ENCODE data around the gene DFFB. TPM values are rescaled to one million over a fixed set of nuclear protein-coding genes. Genes with fewer than 3 reads are reported as not detected.

Gene DFFB
- total and polyA plus RNA-seq, 9 of the 15 experiments (the other 6 are each of a cell fraction or from before 2014, with no cell fraction given), result 2.3 to 15.8 (median 11.5) TPM

DNA sequence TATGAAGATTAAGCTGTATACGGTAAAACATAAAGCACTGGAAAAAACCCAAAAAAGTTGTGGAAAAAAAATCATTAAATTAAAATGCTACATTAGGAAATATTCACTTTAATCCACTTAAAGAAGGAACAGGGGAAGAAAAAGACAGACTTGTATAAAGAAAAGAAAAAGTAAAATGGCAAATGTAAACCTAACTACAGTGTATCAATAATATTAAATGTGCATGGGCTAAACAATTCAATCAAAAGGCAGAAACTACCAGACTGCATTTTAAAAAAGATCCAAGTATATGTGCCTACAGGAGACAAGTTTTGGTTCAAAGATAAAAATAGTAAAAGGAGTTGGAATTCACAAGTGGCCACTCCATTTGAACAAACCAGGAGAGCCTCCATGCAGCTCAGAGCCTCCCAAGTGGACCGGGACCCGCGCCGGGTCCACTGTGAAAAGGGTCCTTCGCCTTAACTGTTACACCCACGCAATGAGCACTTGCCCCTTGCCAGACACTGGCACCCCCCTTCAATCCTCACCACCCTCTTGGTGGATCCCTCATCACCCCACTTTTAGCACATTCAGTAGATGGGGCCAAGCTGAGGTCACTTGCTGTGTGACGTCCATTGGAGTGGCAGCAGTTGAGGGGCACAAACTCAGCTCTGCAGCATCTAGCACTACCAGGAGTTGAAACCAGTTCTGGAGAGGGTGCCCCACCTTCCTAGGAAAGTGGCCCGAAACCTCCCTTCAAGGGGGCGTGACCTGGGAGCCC, 41.9 kb downstream of the DFFB start (continued):
- no peak for TF ChIP-seq TBL1XR1 (IDR thresholded peaks at IDR 0.05; ENCODE audit: low read length in 2 of 2)
- peak in 1 of 2 experiments; percentile 54; a peak in 1 of 4 replicates for TF ChIP-seq CSDE1 (IDR thresholded peaks at IDR 0.05)
- 0 out of 4 replicates have a peak, but pooled peaks of 1 of the 2 experiments have one; percentile 48 for TF ChIP-seq TRIM24 (IDR thresholded peaks at IDR 0.05)
- peak; percentile 100 for TF ChIP-seq ZNF507 (tag; conservative IDR thresholded peaks at IDR 0.05)
- 0 out of 2 replicates have a peak, but pooled peaks have one; percentile 17 for TF ChIP-seq SMC3 (conservative IDR thresholded peaks at IDR 0.05; ENCODE audit: insufficient read depth, low read depth, low read length)
- TF ChIP-seq SMARCA4 (IDR thresholded peaks at IDR 0.05), result 0 out of 2 replicates have a peak, but pooled peaks have one; percentile 14
- TF ChIP-seq EGR1 (conservative IDR thresholded peaks at IDR 0.05), result peak; percentile 11; the same call in 1 of the 2 replicates
- TF ChIP-seq GATAD2A (IDR thresholded peaks at IDR 0.05), result no peak
- TF ChIP-seq, protein P1, sequence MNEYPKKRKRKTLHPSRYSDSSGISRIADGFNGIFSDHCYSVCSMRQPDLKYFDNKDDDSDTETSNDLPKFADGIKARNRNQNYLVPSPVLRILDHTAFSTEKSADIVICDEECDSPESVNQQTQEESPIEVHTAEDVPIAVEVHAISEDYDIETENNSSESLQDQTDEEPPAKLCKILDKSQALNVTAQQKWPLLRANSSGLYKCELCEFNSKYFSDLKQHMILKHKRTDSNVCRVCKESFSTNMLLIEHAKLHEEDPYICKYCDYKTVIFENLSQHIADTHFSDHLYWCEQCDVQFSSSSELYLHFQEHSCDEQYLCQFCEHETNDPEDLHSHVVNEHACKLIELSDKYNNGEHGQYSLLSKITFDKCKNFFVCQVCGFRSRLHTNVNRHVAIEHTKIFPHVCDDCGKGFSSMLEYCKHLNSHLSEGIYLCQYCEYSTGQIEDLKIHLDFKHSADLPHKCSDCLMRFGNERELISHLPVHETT (CRISPR knock-in tag; conservative IDR thresholded peaks at IDR 0.05 in 1 of 2, IDR thresholded peaks at IDR 0.05 in 1 of 2), result no peak
- no peak for TF ChIP-seq TCFL5 (CRISPR knock-in tag; conservative IDR thresholded peaks at IDR 0.05)
- TF ChIP-seq THRAP3 (IDR thresholded peaks at IDR 0.05; ENCODE audit: borderline replicate concordance), result peak; percentile 77; the same call in 1 of the 2 replicates
- TF ChIP-seq ZNF184 (CRISPR knock-in tag; IDR thresholded peaks at IDR 0.05), result no peak

Measured in K562 (cell line).